ENCODE measurements around the gene TSBP1. TPM values are rescaled to one million over a fixed set of nuclear protein-coding genes. Genes with fewer than 3 reads are reported as not detected.

The TSBP1 gene
- total RNA-seq, 1 donor, result not detected

DNA sequence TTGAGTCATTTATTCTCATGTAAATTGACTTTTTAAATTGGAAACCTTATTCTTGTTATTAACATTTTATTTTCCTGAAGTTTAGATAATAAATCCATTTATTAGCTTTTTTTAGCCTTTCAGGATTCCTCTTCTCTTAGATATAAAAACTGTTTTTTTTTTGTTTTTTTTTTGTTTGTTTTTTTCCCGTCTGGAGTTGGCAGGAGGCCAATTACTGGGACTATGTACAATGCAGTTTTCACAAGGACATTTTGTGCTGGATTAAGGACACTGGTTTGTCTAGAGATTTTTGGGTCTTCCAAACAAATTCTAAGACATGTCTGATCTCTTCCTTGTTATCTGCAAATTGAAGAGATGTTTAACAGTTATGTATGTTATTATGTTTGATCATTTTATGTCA is 34.0 kb upstream of the TSBP1 start:
- TF ChIP-seq, protein P1, sequence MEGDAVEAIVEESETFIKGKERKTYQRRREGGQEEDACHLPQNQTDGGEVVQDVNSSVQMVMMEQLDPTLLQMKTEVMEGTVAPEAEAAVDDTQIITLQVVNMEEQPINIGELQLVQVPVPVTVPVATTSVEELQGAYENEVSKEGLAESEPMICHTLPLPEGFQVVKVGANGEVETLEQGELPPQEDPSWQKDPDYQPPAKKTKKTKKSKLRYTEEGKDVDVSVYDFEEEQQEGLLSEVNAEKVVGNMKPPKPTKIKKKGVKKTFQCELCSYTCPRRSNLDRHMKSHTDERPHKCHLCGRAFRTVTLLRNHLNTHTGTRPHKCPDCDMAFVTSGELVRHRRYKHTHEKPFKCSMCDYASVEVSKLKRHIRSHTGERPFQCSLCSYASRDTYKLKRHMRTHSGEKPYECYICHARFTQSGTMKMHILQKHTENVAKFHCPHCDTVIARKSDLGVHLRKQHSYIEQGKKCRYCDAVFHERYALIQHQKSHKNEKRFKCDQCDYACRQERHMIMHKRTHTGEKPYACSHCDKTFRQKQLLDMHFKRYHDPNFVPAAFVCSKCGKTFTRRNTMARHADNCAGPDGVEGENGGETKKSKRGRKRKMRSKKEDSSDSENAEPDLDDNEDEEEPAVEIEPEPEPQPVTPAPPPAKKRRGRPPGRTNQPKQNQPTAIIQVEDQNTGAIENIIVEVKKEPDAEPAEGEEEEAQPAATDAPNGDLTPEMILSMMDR (IDR thresholded peaks at IDR 0.05; ENCODE audit: extremely low read depth, low read depth, low read length), result no peak

DNA sequence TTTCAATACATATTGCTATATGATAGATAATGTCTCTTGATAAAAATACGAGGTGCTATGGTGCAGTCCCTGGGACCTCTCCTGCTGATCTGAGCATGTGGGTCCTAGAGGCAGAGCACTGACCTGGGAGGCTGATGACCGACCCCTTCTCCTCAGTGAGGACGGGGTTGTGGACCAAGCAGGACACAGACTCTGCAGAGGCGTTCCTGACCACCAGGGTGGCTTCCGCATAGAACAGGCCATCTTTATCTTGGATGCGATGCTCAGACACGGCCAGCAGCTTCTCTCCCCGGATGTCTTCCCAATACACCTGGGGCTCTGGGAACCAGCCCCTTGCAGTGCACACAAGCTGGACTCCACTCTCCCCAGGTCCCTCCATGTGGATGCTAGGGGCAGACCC is 31.1 kb upstream of the TSBP1 start:
- Histone ChIP-seq H3K4me1 (ENCODE audit: insufficient read depth, low read length) (no peaks in the 10 kb centered on the region), H2AFZ (ENCODE audit: low read length) (no peak overlapping the region), H3K9me3 (ENCODE audit: low read depth, low read length) (no peaks in the 10 kb centered on the region), H3K27ac (ENCODE audit: low read depth, low read length) (no peak overlapping the region), H3K27me3 (ENCODE audit: insufficient read depth, low read length) (peaks cover 19% of the 10 kb centered on the region), H3K79me2 (ENCODE audit: insufficient read depth, low read length) (no peaks in the 10 kb centered on the region), H3K36me3 (ENCODE audit: insufficient read depth, low read length) (no peaks in the 10 kb centered on the region), H4K20me1 (ENCODE audit: insufficient read depth, low read length) (no peaks in the 10 kb centered on the region), H3K4me3 (ENCODE audit: insufficient read depth, low read length) (no peak overlapping the region), H3K4me2 (ENCODE audit: insufficient read depth, low read length) (no peak overlapping the region)
- TF ChIP-seq, protein P1 (IDR thresholded peaks at IDR 0.05; ENCODE audit: extremely low read depth, low read depth, low read length), result no peak
- DNase-seq (ENCODE audit: insufficient read length, low spot score, missing footprints), result no peak

More for the DNA sequence above, 34.0 kb upstream of the TSBP1 start:
- Histone ChIP-seq H3K4me2 (ENCODE audit: insufficient read depth, low read length) (no peak overlapping the region), H2AFZ (ENCODE audit: low read length) (no peak overlapping the region), H3K27me3 (ENCODE audit: insufficient read depth, low read length) (peaks cover 35% of the 10 kb centered on the region), H3K4me3 (ENCODE audit: insufficient read depth, low read length) (no peak overlapping the region), H3K9me3 (ENCODE audit: low read depth, low read length) (no peaks in the 10 kb centered on the region), H3K4me1 (ENCODE audit: insufficient read depth, low read length) (no peaks in the 10 kb centered on the region), H3K27ac (ENCODE audit: low read depth, low read length) (no peak overlapping the region), H3K36me3 (ENCODE audit: insufficient read depth, low read length) (no peaks in the 10 kb centered on the region), H3K79me2 (ENCODE audit: insufficient read depth, low read length) (no peaks in the 10 kb centered on the region), H4K20me1 (ENCODE audit: insufficient read depth, low read length) (no peaks in the 10 kb centered on the region)
- no peak for DNase-seq (ENCODE audit: insufficient read length, low spot score, missing footprints)

DNA sequence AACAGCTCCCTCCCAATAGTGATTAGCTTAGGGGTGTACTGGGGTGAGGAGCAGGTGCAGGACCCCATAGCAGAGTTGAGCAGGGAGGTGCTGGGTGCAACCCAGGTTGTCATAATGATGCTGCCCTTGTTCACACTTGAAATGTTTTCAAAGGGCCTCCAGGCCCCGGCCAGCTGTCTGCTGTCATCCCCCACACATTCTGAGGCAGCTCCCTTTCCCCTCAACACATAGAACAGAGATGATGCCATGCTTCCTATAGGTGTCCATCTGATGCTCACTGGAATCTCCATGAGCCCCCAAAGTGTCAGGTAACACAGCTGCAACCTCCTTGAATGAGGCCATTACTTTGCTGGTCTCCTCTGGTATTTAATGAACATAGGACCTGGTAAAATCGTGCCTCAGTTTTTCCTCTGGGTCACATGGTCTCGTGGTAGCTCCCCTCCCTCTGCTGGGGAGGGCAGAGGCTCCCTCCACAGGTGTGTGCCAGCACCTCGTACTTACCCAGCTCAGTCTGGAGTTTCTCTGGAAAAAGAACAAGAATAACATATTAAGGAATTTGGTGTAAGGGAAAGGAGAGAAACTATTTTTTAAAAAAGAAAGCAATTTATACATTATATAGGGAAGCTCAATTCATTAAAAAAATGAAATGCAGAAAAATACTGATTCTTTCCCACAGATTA is 29.7 kb upstream of the TSBP1 start:
- H3K4me3 ChIP-seq (ENCODE audit: insufficient read depth, low read length), result no peak overlapping the region
- no peak for DNase-seq (ENCODE audit: insufficient read length, low spot score, missing footprints)
- H3K79me2 ChIP-seq (ENCODE audit: insufficient read depth, low read length), result no peaks in the 10 kb centered on the region
- H3K36me3 ChIP-seq (ENCODE audit: insufficient read depth, low read length), result no peaks in the 10 kb centered on the region
- H3K4me1 ChIP-seq (ENCODE audit: insufficient read depth, low read length), result no peaks in the 10 kb centered on the region
- no peaks in the 10 kb centered on the region for H3K9me3 ChIP-seq (ENCODE audit: low read depth, low read length)
- no peak overlapping the region for H3K4me2 ChIP-seq (ENCODE audit: insufficient read depth, low read length)
- H3K27ac ChIP-seq (ENCODE audit: low read depth, low read length), result no peak overlapping the region
- TF ChIP-seq, protein P1 (IDR thresholded peaks at IDR 0.05; ENCODE audit: extremely low read depth, low read depth, low read length), result no peak
- no peaks in the 10 kb centered on the region for H4K20me1 ChIP-seq (ENCODE audit: insufficient read depth, low read length)
- H2AFZ ChIP-seq (ENCODE audit: low read length), result no peak overlapping the region
- H3K27me3 ChIP-seq (ENCODE audit: insufficient read depth, low read length), result peaks cover 8% of the 10 kb centered on the region

DNA sequence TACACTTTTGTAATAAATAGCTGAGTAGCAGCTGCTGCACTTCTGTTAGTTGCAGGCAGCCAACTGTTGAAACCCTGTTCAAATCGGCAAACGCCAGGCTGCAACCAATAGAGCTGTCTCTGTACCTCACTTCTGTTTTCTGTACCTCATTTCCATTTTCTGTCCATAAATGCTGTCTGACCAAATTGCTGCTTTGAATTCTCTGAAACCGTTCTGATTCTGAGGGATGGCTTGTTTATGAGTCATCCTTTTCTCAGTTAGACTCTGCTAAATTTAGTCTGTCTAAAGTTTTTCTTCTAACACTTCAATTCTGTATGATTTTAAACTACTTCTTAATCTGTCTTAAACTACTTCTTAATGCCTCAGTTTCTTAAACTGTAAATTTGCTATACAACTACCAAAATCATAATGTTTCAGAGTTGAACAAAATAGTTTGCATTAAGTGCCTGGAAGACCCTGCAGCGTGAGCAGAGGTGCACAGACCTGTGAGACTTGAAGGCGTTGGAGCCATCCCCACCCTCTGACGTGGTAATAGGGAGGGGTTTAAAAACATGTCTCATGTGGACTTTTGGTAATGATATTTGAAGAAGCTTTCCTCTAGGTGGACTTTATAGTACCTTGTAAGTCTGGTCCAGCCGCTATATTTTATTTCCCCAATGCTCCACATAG is 25.7 kb upstream of the TSBP1 start:
- Histone ChIP-seq H3K4me1 (ENCODE audit: insufficient read depth, low read length) (no peaks in the 10 kb centered on the region), H3K79me2 (ENCODE audit: insufficient read depth, low read length) (no peaks in the 10 kb centered on the region), H3K27ac (ENCODE audit: low read depth, low read length) (no peak overlapping the region), H3K4me3 (ENCODE audit: insufficient read depth, low read length) (no peak overlapping the region), H3K36me3 (ENCODE audit: insufficient read depth, low read length) (no peaks in the 10 kb centered on the region), H4K20me1 (ENCODE audit: insufficient read depth, low read length) (no peaks in the 10 kb centered on the region), H2AFZ (ENCODE audit: low read length) (no peak overlapping the region), H3K9me3 (ENCODE audit: low read depth, low read length) (no peaks in the 10 kb centered on the region), H3K27me3 (ENCODE audit: insufficient read depth, low read length) (peaks cover 10% of the 10 kb centered on the region), H3K4me2 (ENCODE audit: insufficient read depth, low read length) (no peak overlapping the region)
- TF ChIP-seq, protein P1 (IDR thresholded peaks at IDR 0.05; ENCODE audit: extremely low read depth, low read depth, low read length), result no peak
- no peak for DNase-seq (ENCODE audit: insufficient read length, low spot score, missing footprints)
